ENCODE measurements around the gene PKNOX2. TPM values are rescaled to one million over a fixed set of nuclear protein-coding genes. Genes with fewer than 3 reads are reported as not detected.
A peak's percentile ranks its signal among the peaks of the same experiment; 100 is the strongest.

Gene PKNOX2
- total and polyA plus RNA-seq, 10 of the 15 experiments (the other 5 are each of a cell fraction or from before 2014, with no cell fraction given), result not detected

- BruUV-seq (replicated peaks), result no TSS peak
- WGBS (ENCODE audit: insufficient coverage, insufficient replicate concordance, low lambda C conversion rate, missing lambda C conversion rate), result 25% methylated on average over 14 of the region's 16 CpGs
- Histone ChIP-seq H3K4me2 (ENCODE audit: control insufficient read depth, insufficient read depth) (no peak overlapping the region), H3K4me1 (ENCODE audit: control insufficient read depth, insufficient read depth, low read length) (no peaks in the 10 kb centered on the region; the same call in 1 of the 2 replicates), H3K36me3 (ENCODE audit: control insufficient read depth in 2 of 2, insufficient read depth in 2 of 2, low read length in 1 of 2) (no peaks in the 10 kb centered on the region), H3K27me3 (replicated peaks in 1 of 2; ENCODE audit: control insufficient read depth in 2 of 2, insufficient read depth in 2 of 2, low read length in 1 of 2) (peaks cover 20 to 41% of the 10 kb centered on the region in 2 experiments), H3K9ac (ENCODE audit: control insufficient read depth, insufficient read depth, low read length) (no peak overlapping the region), H3K79me2 (ENCODE audit: control insufficient read depth, insufficient read depth, low read length) (no peaks in the 10 kb centered on the region), H2AFZ (ENCODE audit: control insufficient read depth, low read depth, low read length) (no peak overlapping the region), H4K20me1 (ENCODE audit: control insufficient read depth, insufficient read depth) (no peaks in the 10 kb centered on the region), H3K9me3 (replicated peaks; ENCODE audit: control insufficient read depth, insufficient read depth, low read length) (no peaks in the 10 kb centered on the region), H3K4me3 (no peak overlapping the region), H3K27ac (ENCODE audit: control insufficient read depth, insufficient read depth) (no peak overlapping the region)
- FAIRE-seq (no peak), DNase-seq (ENCODE audit: low read depth, low spot score) (no peak), ATAC-seq (no peak)
- ChIA-PET CTCF (interaction anchor here (1.2 kb wide), 1 partner anchor 26 kb away, joined by 3 read pairs; no protein-coding TSS in a partner anchor), POLR2A (no interaction called here), RAD21 (ENCODE audit: unreplicated experiment) (no interaction called here), SMC1A (ENCODE audit: uncharacterized antibody, unreplicated experiment) (no interaction called here)
- TF ChIP-seq PAX8 (IDR thresholded peaks at IDR 0.05), result no peak
- TF ChIP-seq ASH2L (IDR thresholded peaks at IDR 0.05; ENCODE audit: borderline replicate concordance, low read depth), result no peak
- TF ChIP-seq ZNF384 (IDR thresholded peaks at IDR 0.05; ENCODE audit: borderline replicate concordance, low read depth, low read length), result no peak
- TF ChIP-seq EZH2 (IDR thresholded peaks at IDR 0.05; ENCODE audit: borderline replicate concordance, control insufficient read depth, low read depth, low read length), result peak; percentile 88; the same call in 1 of the 2 replicates
- TF ChIP-seq KDM1A (IDR thresholded peaks at IDR 0.05; ENCODE audit: borderline replicate concordance), result no peak
- TF ChIP-seq E2F4 (IDR thresholded peaks at IDR 0.05; ENCODE audit: low read depth, low read length), result no peak
- no peak for TF ChIP-seq ZNF622 (IDR thresholded peaks at IDR 0.05)
- in situ Hi-C loops (cut with MboI), result no loop called here
- intact Hi-C loops (cut with micrococcal nuclease; ENCODE audit: unreplicated experiment), result loop anchor here (5.0 kb wide), 1 partner anchor 240 kb away; no protein-coding TSS in a partner anchor
Measured at GRCh38 chr11:125166764-125167291, 2.3 kb downstream of the PKNOX2 start.

Measured in GM12878 (cell line).